IPS-NIHi11 (cell line): ENCODE data around the gene S100A9.
"Not testable (repeated sequence)": the region's sequence is repeated elsewhere in the genome, so short reads cannot be mapped to it uniquely, and the experiment has no call there.

Experiments used
- DNase-seq: peaks from one replicate; pipeline ENCODE4 v3.0.0; 2012; ENCODE audit warnings: mixed read lengths, low spot score

S100A9 gene

DNA sequence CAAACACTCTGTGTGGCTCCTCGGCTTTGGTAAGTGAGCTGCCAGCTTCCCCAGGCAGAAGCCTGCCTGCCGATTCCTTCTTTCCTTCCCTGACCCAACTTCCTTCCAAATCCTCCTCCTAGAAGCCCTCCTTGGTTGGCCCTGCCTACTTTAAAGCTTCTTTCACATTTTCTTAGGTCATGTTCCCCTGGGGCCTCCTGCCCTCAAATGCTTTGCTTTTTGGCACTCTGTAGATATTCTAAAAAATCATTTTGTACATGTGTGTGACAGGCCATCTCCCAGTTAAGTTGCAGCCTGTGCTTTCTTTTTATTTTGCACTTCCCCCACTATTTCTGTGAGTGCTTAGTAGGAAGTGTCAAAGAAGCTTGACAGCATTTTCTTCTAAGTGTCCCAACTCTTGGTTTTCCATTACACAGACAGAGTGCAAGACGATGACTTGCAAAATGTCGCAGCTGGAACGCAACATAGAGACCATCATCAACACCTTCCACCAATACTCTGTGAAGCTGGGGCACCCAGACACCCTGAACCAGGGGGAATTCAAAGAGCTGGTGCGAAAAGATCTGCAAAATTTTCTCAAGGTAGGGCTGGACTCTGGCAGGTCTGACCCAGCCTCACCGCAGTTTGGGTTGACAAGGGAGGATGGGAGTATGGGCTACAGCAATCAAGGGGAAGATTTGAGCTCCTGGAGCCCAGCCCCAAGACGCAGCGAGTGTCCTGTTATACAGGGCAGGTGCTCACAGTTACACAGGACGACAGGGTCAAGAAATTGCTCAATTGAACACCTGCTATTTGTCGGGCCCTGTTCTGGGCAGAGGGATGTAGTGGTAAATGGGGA is at the start of gene S100A9:
Gene S100A9 (plus strand): TSS at position 2 of the 838 bp plus-strand sequence. CDS start 430 bp downstream, at position 432.
- DNase-seq: no peak

DNA sequence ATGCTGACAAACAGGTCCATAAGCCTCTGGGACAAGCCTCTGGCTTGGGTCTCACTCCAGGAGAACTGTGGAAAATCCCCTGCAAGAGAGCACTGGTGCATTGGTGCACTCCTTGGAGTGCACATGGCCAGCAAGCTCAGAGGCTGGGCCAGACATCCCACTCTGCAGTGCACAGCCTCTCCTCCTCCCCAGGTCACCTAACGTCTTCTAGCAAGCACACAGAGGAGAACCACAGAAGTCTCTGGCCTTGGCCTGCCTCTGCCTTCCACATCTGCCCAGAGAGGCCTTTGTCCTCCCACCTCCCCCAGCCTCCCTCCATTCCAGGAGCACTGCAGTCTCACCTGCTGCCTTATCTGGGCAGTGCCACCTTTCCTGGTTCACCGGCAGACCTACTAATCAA is 49.1 kb upstream of the S100A9 start:
- DNase-seq: no peak

DNA sequence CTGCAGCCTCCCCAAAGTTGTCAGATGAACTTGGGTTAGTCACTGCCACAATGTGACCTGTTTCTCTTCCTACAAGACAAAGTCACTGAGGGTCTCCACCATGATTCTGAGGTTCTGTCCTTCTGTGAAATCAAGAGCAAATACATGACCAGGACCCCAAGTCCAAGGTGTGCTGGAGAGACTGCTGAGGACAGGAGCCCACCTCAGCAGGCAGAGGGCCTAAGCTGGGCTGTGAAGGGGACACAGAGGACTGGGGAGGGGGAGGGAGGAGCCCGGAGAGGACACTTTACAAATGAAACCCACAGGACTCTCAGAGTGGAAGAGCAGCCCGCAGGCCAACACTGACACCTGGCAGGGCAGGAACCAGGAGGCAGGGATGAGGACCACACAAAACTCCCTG is 48.2 kb upstream of the S100A9 start:
- no peak for DNase-seq

GRCh38 chr1:153310526-153310925 is 47.1 kb upstream of the S100A9 start:
- DNase-seq: no peak

GRCh38 chr1:153312570-153313186 is 45.0 kb upstream of the S100A9 start, which contains the start of gene PGLYRP3:
TSS of gene PGLYRP3 (minus strand) at chr1:153312952. CDS start at chr1:153310665, 2,287 bp downstream.
- DNase-seq: no peak

GRCh38 chr1:153313288-153313687 is 44.4 kb upstream of the S100A9 start:
- DNase-seq: no peak

- DNase-seq: not testable (repeated sequence)
These were observed 43.3 kb upstream of the S100A9 start for GRCh38 chr1:153314388-153314787.

DNA sequence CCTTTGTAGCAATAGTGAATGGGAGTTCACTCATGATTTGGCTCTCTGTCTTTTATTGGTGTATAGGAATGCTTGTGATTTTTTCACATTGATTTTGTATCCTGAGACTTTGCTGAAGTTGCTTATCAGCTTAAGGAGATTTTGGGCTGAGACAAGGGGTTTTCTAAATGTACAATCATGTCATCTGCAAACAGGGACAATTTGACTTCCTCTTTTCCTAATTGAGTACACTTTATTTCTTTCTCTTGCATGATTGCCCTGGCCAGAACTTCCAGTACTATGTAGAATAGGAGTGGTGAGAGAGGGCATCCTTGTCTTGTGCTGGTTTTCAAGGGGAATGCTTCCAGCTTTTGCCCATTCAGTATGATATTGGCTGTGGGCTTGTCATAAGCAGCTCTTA is 41.6 kb upstream of the S100A9 start:
- not testable (repeated sequence) for DNase-seq

GRCh38 chr1:153318145-153318544 is 39.5 kb upstream of the S100A9 start:
- DNase-seq: not testable (repeated sequence)

DNA sequence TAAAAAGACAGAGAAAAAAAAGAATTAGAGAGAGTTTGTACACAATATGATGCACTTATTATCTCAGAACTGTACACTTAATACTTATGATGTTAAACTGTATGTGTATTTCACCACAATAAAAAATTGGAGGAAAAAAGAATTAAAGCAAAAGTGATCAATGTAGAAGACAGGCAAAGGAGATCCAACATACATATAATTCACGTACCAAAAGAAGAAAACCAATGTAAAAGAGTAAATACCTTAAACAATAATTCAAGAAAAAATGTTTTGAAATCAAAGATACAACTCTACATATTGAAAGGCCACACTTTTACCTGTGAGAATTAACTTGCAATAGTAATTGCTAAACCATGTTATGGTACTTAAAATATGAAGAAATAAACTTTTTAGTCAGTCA is 35.1 kb upstream of the S100A9 start:
- DNase-seq: no peak

- no peak for DNase-seq
These were observed 32.7 kb upstream of the S100A9 start for GRCh38 chr1:153324912-153325311.

- DNase-seq: no peak
These were observed 23.8 kb upstream of the S100A9 start for GRCh38 chr1:153333902-153334301.

GRCh38 chr1:153336650-153337049 is 21.0 kb upstream of the S100A9 start:
- DNase-seq: no peak

- no peak for DNase-seq
These were observed 19.4 kb upstream of the S100A9 start for GRCh38 chr1:153337980-153338853.

GRCh38 chr1:153339802-153340201 is 17.9 kb upstream of the S100A9 start:
- DNase-seq: no peak

DNA sequence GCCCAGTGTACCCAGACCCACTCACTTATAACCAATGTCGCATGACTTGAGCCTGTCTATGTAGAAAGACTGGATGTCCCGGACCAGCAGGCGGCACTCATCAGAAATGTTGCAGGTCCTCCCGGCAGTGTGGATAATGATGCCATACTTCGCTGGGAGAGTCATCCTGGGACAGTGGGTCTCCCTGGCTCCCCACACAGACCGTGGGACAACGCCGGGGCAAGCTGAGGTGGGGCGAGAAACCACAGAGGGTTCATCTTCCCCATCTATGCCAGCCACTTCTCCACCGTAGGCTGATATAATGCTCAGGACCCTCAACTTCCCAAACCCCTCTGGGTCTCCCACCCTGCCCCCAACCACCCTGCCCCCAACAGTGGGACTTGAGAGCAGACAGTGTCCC is 17.3 kb upstream of the S100A9 start:
- no peak for DNase-seq

GRCh38 chr1:153341431-153341934 is 16.2 kb upstream of the S100A9 start:
- DNase-seq: no peak

- DNase-seq: no peak
These were observed 15.5 kb upstream of the S100A9 start for GRCh38 chr1:153342178-153342577.

GRCh38 chr1:153343040-153343681 is 14.5 kb upstream of the S100A9 start:
- no peak for DNase-seq

- DNase-seq: no peak
These were observed 13.6 kb upstream of the S100A9 start for GRCh38 chr1:153343811-153344717.

GRCh38 chr1:153344718-153345025 is 13.0 kb upstream of the S100A9 start:
- no peak for DNase-seq
